ENCODE data around the gene RPS6KA1. TPM values are rescaled to one million over a fixed set of nuclear protein-coding genes. Genes with fewer than 3 reads are reported as not detected.

RPS6KA1 gene
- total and polyA plus RNA-seq, 2 of the 13 experiments (the other 11 are each of a cell fraction or from before 2014, with no cell fraction given): 19.6 to 24.2 TPM

GRCh38 chr1:26500488-26501175 is 28.9 kb upstream of the RPS6KA1 start (continued):
- TF ChIP-seq SNAPC4 (CRISPR knock-in tag; IDR thresholded peaks at IDR 0.05): 0 out of 2 replicates have a peak, but pooled peaks have one; percentile 19
- TF ChIP-seq CEBPZ (IDR thresholded peaks at IDR 0.05; ENCODE audit: low read length): no peak
- TF ChIP-seq, protein P1, sequence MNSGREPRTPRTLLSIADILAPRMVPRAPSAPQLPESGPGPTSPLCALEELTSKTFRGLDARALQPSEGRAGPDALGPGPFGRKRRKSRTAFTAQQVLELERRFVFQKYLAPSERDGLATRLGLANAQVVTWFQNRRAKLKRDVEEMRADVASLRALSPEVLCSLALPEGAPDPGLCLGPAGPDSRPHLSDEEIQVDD (CRISPR knock-in tag; IDR thresholded peaks at IDR 0.05; ENCODE audit: borderline replicate concordance): peak; percentile 78
- TF ChIP-seq ATM (IDR thresholded peaks at IDR 0.05; ENCODE audit: borderline replicate concordance): no peak
- 0 out of 2 replicates have a peak, but pooled peaks have one; percentile 2 for TF ChIP-seq RAD21 (CRISPR knock-in tag; IDR thresholded peaks at IDR 0.05)
- TF ChIP-seq, protein P2, sequence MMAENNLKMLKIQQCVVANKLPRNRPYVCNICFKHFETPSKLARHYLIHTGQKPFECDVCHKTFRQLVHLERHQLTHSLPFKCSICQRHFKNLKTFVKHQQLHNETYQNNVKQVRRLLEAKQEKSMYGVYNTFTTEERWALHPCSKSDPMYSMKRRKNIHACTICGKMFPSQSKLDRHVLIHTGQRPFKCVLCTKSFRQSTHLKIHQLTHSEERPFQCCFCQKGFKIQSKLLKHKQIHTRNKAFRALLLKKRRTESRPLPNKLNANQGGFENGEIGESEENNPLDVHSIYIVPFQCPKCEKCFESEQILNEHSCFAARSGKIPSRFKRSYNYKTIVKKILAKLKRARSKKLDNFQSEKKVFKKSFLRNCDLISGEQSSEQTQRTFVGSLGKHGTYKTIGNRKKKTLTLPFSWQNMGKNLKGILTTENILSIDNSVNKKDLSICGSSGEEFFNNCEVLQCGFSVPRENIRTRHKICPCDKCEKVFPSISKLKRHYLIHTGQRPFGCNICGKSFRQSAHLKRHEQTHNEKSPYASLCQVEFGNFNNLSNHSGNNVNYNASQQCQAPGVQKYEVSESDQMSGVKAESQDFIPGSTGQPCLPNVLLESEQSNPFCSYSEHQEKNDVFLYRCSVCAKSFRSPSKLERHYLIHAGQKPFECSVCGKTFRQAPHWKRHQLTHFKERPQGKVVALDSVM (CRISPR knock-in tag; IDR thresholded peaks at IDR 0.05): peak; percentile 68
- TF ChIP-seq U2AF1 (optimal IDR thresholded peaks at IDR 0.05; ENCODE audit: low read depth, low read length): no peak
- no peak for TF ChIP-seq PRPF4 (IDR thresholded peaks at IDR 0.05; ENCODE audit: low read depth, low read length, poor library complexity, severe bottlenecking)
- TF ChIP-seq EHMT2 (IDR thresholded peaks at IDR 0.05; ENCODE audit: borderline replicate concordance, low read depth, low read length): no peak
- TF ChIP-seq, protein P3, sequence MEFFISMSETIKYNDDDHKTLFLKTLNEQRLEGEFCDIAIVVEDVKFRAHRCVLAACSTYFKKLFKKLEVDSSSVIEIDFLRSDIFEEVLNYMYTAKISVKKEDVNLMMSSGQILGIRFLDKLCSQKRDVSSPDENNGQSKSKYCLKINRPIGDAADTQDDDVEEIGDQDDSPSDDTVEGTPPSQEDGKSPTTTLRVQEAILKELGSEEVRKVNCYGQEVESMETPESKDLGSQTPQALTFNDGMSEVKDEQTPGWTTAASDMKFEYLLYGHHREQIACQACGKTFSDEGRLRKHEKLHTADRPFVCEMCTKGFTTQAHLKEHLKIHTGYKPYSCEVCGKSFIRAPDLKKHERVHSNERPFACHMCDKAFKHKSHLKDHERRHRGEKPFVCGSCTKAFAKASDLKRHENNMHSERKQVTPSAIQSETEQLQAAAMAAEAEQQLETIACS (CRISPR knock-in tag; IDR thresholded peaks at IDR 0.05): peak; percentile 19; the same call in 1 of the 2 replicates
- no peak for TF ChIP-seq NFRKB (IDR thresholded peaks at IDR 0.05)
- peak; percentile 92 for TF ChIP-seq HES4 (CRISPR knock-in tag; IDR thresholded peaks at IDR 0.05; ENCODE audit: borderline replicate concordance)
- TF ChIP-seq XBP1 (CRISPR knock-in tag; IDR thresholded peaks at IDR 0.05): no peak
- TF ChIP-seq POLR2AphosphoS2 (IDR thresholded peaks at IDR 0.05; ENCODE audit: low read depth, low read length): no peak
